Esophagus (tissue), 2 donors: Measurements from ENCODE around the gene RGS17. TPM values are rescaled to one million over a fixed set of nuclear protein-coding genes. Genes with fewer than 3 reads are reported as not detected.

Source experiments
- H3K27ac ChIP-seq, 2 donors: one replicate each; pipeline ENCODE4 v1.5.1; 2013; ENCODE audit warnings: low read depth in 2 of 2, mild to moderate bottlenecking in 2 of 2, inconsistent platforms in 1 of 2, low read length in 1 of 2, moderate library complexity in 1 of 2
- H3K27me3 ChIP-seq, 2 donors: one replicate each; pipeline ENCODE4 v1.6.1; 2013; ENCODE audit warnings: low read length in 2 of 2, control low read depth in 1 of 2, mild to moderate bottlenecking in 1 of 2; ENCODE audit not compliant: insufficient read depth in 2 of 2, control insufficient read depth in 1 of 2
- H3K36me3 ChIP-seq, 2 donors: one replicate each; pipeline ENCODE4 v1.6.1; 2013; ENCODE audit warnings: low read length in 1 of 2; ENCODE audit not compliant: control insufficient read depth in 2 of 2, insufficient read depth in 2 of 2
- H3K4me1 ChIP-seq, 2 donors: one replicate each; pipeline ENCODE4 v1.6.1; 2013; ENCODE audit warnings: low read length in 1 of 2; ENCODE audit not compliant: control insufficient read depth in 2 of 2, insufficient read depth in 2 of 2
- H3K4me3 ChIP-seq, 2 donors: one replicate each; pipeline ENCODE4 v1.5.1; 2013; ENCODE audit warnings: low read length in 2 of 2, mild to moderate bottlenecking in 2 of 2, low read depth in 1 of 2, moderate library complexity in 1 of 2
- H3K9me3 ChIP-seq, 2 donors: one replicate each; pipeline ENCODE4 v1.6.1; 2013; ENCODE audit warnings: mild to moderate bottlenecking in 2 of 2, low read depth in 1 of 2, low read length in 1 of 2, moderate library complexity in 1 of 2; ENCODE audit not compliant: control insufficient read depth in 2 of 2, insufficient read depth in 1 of 2
- WGBS, 2 donors: extraction: QIAGEN DNeasy Blood & Tissue Kit; methylation state at CpG; one replicate each; pipeline ENCODE4 v1.1.7; 2013; 5-methylcytosine and 5-hydroxymethylcytosine counted together
- polyA plus RNA-seq, 2 donors: library from polyadenylated mRNA; stranded (reverse); fragments of 200-250 nt; gene quantifications; one replicate each; pipeline ENCODE4 v1.2.3, GENCODE V29; 2013
- donor health status: healthy with polysubstance abuse.
- donor health status: Bipolar disorder and iron deficiency.

RGS17 gene
- polyA plus RNA-seq, 2 donors = 1.1 to 4.1 TPM

- Histone ChIP-seq H3K4me1 (no peaks in the 10 kb centered on the region), H3K36me3 (no peaks in the 10 kb centered on the region), H3K27me3 (no peaks in the 10 kb centered on the region), H3K9me3 (no peaks in the 10 kb centered on the region), H3K27ac (no peak overlapping the region), H3K4me3 (no peak overlapping the region)
- 78 to 80% methylated on average over 4 of the region's 4 CpGs for WGBS, 2 donors
Observed at GRCh38 chr6:153028963-153029362, 102.1 kb downstream of the RGS17 start.

GRCh38 chr6:153028286-153028685 is 102.8 kb downstream of the RGS17 start:
- Histone ChIP-seq H3K4me3 (no peak overlapping the region), H3K27ac (no peak overlapping the region), H3K4me1 (no peaks in the 10 kb centered on the region), H3K27me3 (no peaks in the 10 kb centered on the region), H3K9me3 (no peaks in the 10 kb centered on the region), H3K36me3 (no peaks in the 10 kb centered on the region)
- WGBS, 2 donors = 92 to 98% methylated on average over 2 of the region's 2 CpGs

GRCh38 chr6:153027480-153027879 is 103.6 kb downstream of the RGS17 start:
- Histone ChIP-seq H3K27me3 (no peaks in the 10 kb centered on the region), H3K27ac (no peak overlapping the region), H3K36me3 (no peaks in the 10 kb centered on the region), H3K4me1 (no peaks in the 10 kb centered on the region), H3K9me3 (no peaks in the 10 kb centered on the region), H3K4me3 (no peak overlapping the region)
- 81 to 82% methylated on average over 4 of the region's 4 CpGs for WGBS, 2 donors

GRCh38 chr6:153024709-153025017 is 106.4 kb downstream of the RGS17 start:
- Histone ChIP-seq H3K4me3 (no peak overlapping the region), H3K9me3 (no peaks in the 10 kb centered on the region), H3K27ac (no peak overlapping the region), H3K4me1 (no peaks in the 10 kb centered on the region), H3K27me3 (no peaks in the 10 kb centered on the region), H3K36me3 (no peaks in the 10 kb centered on the region)
- WGBS, 2 donors = 6 to 14% methylated on average over 1 of the region's 1 CpG

- H3K9me3 ChIP-seq = no peaks in the 10 kb centered on the region
- H3K4me3 ChIP-seq = no peak overlapping the region
- no peak overlapping the region for H3K27ac ChIP-seq
- 41% methylated on average over 6 of the region's 6 CpGs for WGBS, 2 donors
- H3K27me3 ChIP-seq = no peaks in the 10 kb centered on the region
- no peaks in the 10 kb centered on the region for H3K36me3 ChIP-seq
- H3K4me1 ChIP-seq = no peaks in the 10 kb centered on the region
Observed at GRCh38 chr6:153023977-153024708, 106.9 kb downstream of the RGS17 start.

- WGBS, 2 donors = 92 to 93% methylated on average over 3 of the region's 3 CpGs
- H3K4me3 ChIP-seq = no peak overlapping the region
- no peaks in the 10 kb centered on the region for H3K36me3 ChIP-seq
- H3K27me3 ChIP-seq = no peaks in the 10 kb centered on the region
- no peaks in the 10 kb centered on the region for H3K4me1 ChIP-seq
- no peaks in the 10 kb centered on the region for H3K9me3 ChIP-seq
- H3K27ac ChIP-seq = no peak overlapping the region
Observed at GRCh38 chr6:153018355-153018754, 112.7 kb downstream of the RGS17 start.

GRCh38 chr6:153016846-153017245 is 114.2 kb downstream of the RGS17 start:
- H3K27ac ChIP-seq = no peak overlapping the region

GRCh38 chr6:153015094-153015640 is 115.9 kb downstream of the RGS17 start:
- Histone ChIP-seq H3K9me3 (no peaks in the 10 kb centered on the region), H3K36me3 (no peaks in the 10 kb centered on the region), H3K27ac (no peak overlapping the region), H3K27me3 (no peaks in the 10 kb centered on the region), H3K4me1 (no peaks in the 10 kb centered on the region), H3K4me3 (no peak overlapping the region)
- WGBS, 2 donors = 70 to 76% methylated on average over 4 of the region's 4 CpGs

More at GRCh38 chr6:153016846-153017245, 114.2 kb downstream of the RGS17 start:
- WGBS, 2 donors = 80 to 84% methylated on average over 3 of the region's 3 CpGs
- Histone ChIP-seq H3K4me3 (no peak overlapping the region), H3K4me1 (no peaks in the 10 kb centered on the region), H3K36me3 (no peaks in the 10 kb centered on the region), H3K9me3 (no peaks in the 10 kb centered on the region), H3K27me3 (no peaks in the 10 kb centered on the region)

GRCh38 chr6:153013438-153013837 is 117.6 kb downstream of the RGS17 start:
- H3K4me3 ChIP-seq = no peak overlapping the region
- H3K27ac ChIP-seq = no peak overlapping the region
- no peaks in the 10 kb centered on the region for H3K9me3 ChIP-seq
- 54 to 62% methylated on average over 2 of the region's 2 CpGs for WGBS, 2 donors
- no peaks in the 10 kb centered on the region for H3K27me3 ChIP-seq
- H3K36me3 ChIP-seq = no peaks in the 10 kb centered on the region
- no peaks in the 10 kb centered on the region for H3K4me1 ChIP-seq

- H3K36me3 ChIP-seq = no peaks in the 10 kb centered on the region
Observed at GRCh38 chr6:153012856-153013255, 118.2 kb downstream of the RGS17 start.

More at GRCh38 chr6:153012856-153013255, 118.2 kb downstream of the RGS17 start:
- no peak overlapping the region for H3K27ac ChIP-seq
- H3K4me1 ChIP-seq = no peaks in the 10 kb centered on the region
- H3K4me3 ChIP-seq = no peak overlapping the region
- no peaks in the 10 kb centered on the region for H3K27me3 ChIP-seq
- 89 to 92% methylated on average over 6 of the region's 6 CpGs for WGBS, 2 donors
- H3K9me3 ChIP-seq = no peaks in the 10 kb centered on the region
